Measurements from ENCODE around the gene TMEM72.

TMEM72 gene

DNA sequence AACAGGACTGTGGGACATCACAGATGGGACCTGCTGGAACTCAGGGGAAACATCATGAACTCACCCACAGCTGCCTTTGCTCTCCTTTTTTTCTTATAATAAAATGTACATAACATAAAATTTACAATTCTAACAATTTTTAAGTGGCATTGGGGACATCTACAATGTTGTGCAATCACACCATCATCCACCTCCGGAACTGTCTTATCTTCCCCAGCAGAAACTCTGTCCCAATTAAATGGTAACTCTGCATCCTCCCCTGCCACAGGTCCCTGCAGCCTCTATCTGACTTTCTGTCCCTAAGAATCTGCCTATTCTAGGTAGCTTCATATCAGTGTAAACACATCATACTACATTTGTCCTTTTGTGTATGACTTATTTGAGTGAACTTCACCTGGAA is 19.4 kb upstream of the TMEM72 start:
- no peak overlapping the region for H3K27ac ChIP-seq
- H3K4me2 ChIP-seq (ENCODE audit: low read length), result no peak overlapping the region
- H3K36me3 ChIP-seq (ENCODE audit: control insufficient read depth, insufficient read depth, low read length), result no peaks in the 10 kb centered on the region
- H3K27me3 ChIP-seq (ENCODE audit: control insufficient read depth, insufficient read depth, low read length), result no peaks in the 10 kb centered on the region
- H2AFZ ChIP-seq, result no peak overlapping the region
- H3K79me2 ChIP-seq, result no peaks in the 10 kb centered on the region
- TF ChIP-seq, protein P1, sequence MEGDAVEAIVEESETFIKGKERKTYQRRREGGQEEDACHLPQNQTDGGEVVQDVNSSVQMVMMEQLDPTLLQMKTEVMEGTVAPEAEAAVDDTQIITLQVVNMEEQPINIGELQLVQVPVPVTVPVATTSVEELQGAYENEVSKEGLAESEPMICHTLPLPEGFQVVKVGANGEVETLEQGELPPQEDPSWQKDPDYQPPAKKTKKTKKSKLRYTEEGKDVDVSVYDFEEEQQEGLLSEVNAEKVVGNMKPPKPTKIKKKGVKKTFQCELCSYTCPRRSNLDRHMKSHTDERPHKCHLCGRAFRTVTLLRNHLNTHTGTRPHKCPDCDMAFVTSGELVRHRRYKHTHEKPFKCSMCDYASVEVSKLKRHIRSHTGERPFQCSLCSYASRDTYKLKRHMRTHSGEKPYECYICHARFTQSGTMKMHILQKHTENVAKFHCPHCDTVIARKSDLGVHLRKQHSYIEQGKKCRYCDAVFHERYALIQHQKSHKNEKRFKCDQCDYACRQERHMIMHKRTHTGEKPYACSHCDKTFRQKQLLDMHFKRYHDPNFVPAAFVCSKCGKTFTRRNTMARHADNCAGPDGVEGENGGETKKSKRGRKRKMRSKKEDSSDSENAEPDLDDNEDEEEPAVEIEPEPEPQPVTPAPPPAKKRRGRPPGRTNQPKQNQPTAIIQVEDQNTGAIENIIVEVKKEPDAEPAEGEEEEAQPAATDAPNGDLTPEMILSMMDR (IDR thresholded peaks at IDR 0.05), result no peak
- no peak overlapping the region for H3K9ac ChIP-seq
- no peaks in the 10 kb centered on the region for H3K4me1 ChIP-seq
- H3K4me3 ChIP-seq (ENCODE audit: low read depth, low read length), result no peak overlapping the region
- no peaks in the 10 kb centered on the region for H3K9me3 ChIP-seq (ENCODE audit: control insufficient read depth, low read length)

- TF ChIP-seq, protein P1 (IDR thresholded peaks at IDR 0.05), result no peak
- no peaks in the 10 kb centered on the region for H3K79me2 ChIP-seq
These were observed 17.3 kb upstream of the TMEM72 start for GRCh38 chr10:44893604-44894468.

GRCh38 chr10:44894691-44895090 is 16.4 kb upstream of the TMEM72 start:
- H3K4me3 ChIP-seq (ENCODE audit: low read depth, low read length), result no peak overlapping the region
- H2AFZ ChIP-seq, result no peak overlapping the region
- no peaks in the 10 kb centered on the region for H3K27me3 ChIP-seq (ENCODE audit: control insufficient read depth, insufficient read depth, low read length)
- no peaks in the 10 kb centered on the region for H3K9me3 ChIP-seq (ENCODE audit: control insufficient read depth, low read length)
- TF ChIP-seq, protein P1 (IDR thresholded peaks at IDR 0.05), result no peak
- no peak overlapping the region for H3K4me2 ChIP-seq (ENCODE audit: low read length)
- no peak overlapping the region for H3K27ac ChIP-seq
- H3K36me3 ChIP-seq (ENCODE audit: control insufficient read depth, insufficient read depth, low read length), result no peaks in the 10 kb centered on the region
- no peak overlapping the region for H3K9ac ChIP-seq
- no peaks in the 10 kb centered on the region for H3K4me1 ChIP-seq
- H3K79me2 ChIP-seq, result no peaks in the 10 kb centered on the region

More at GRCh38 chr10:44893604-44894468, 17.3 kb upstream of the TMEM72 start:
- no peak overlapping the region for H3K4me3 ChIP-seq (ENCODE audit: low read depth, low read length)
- H3K4me1 ChIP-seq, result no peaks in the 10 kb centered on the region
- no peak overlapping the region for H3K27ac ChIP-seq
- no peak overlapping the region for H3K9ac ChIP-seq
- no peaks in the 10 kb centered on the region for H3K36me3 ChIP-seq (ENCODE audit: control insufficient read depth, insufficient read depth, low read length)
- no peaks in the 10 kb centered on the region for H3K27me3 ChIP-seq (ENCODE audit: control insufficient read depth, insufficient read depth, low read length)
- no peak overlapping the region for H2AFZ ChIP-seq
- H3K4me2 ChIP-seq (ENCODE audit: low read length), result no peak overlapping the region
- H3K9me3 ChIP-seq (ENCODE audit: control insufficient read depth, low read length), result no peaks in the 10 kb centered on the region

DNA sequence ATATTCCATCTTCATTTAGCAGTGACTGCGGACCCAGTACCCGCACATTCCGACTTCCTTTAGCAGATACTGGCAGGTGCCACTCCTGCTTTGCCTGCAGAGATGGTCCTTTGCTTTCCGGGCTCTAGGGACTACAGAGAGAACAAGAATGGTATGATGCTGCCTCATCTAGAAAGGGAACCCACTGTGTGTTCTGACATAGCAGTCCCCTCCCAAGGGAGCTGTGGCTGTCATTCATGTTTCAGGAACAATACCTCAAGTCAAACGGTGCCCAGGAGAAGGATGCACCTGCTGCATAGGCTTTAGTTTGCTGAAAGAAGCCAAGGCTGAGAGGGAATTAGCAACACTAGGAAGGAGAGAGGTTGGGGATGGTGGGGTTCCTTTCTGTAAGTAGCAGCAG is 15.9 kb upstream of the TMEM72 start:
- H3K9me3 ChIP-seq (ENCODE audit: control insufficient read depth, low read length), result no peaks in the 10 kb centered on the region
- H3K79me2 ChIP-seq, result no peaks in the 10 kb centered on the region
- H2AFZ ChIP-seq, result no peak overlapping the region
- TF ChIP-seq, protein P1 (IDR thresholded peaks at IDR 0.05), result no peak
- H3K27ac ChIP-seq, result no peak overlapping the region
- H3K27me3 ChIP-seq (ENCODE audit: control insufficient read depth, insufficient read depth, low read length), result no peaks in the 10 kb centered on the region
- H3K36me3 ChIP-seq (ENCODE audit: control insufficient read depth, insufficient read depth, low read length), result no peaks in the 10 kb centered on the region
- H3K4me3 ChIP-seq (ENCODE audit: low read depth, low read length), result no peak overlapping the region
- H3K9ac ChIP-seq, result no peak overlapping the region
- H3K4me1 ChIP-seq, result no peaks in the 10 kb centered on the region
- H3K4me2 ChIP-seq (ENCODE audit: low read length), result no peak overlapping the region

DNA sequence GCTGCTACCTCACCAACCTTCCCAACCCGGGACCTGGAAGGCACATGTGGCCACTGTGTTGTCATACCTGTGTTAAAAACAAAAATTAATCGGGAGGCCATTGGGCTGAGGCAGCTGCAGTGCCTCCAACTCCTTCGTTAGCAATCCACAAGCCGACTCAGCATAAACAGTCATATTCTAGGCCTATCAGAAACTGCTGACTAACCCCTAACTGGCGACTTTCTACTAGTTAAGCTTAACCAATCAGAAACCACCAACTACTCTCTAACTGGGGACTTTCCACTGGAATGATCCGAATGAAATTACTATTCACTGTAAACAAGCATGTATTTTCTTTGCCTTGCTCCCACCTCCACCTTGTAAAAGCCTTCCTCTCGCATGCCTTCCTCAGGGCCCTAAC is 14.1 kb upstream of the TMEM72 start:
- Histone ChIP-seq H3K4me3 (ENCODE audit: low read depth, low read length) (no peak overlapping the region), H3K27me3 (ENCODE audit: control insufficient read depth, insufficient read depth, low read length) (no peaks in the 10 kb centered on the region), H3K9me3 (ENCODE audit: control insufficient read depth, low read length) (no peaks in the 10 kb centered on the region), H3K36me3 (ENCODE audit: control insufficient read depth, insufficient read depth, low read length) (no peaks in the 10 kb centered on the region), H3K4me2 (ENCODE audit: low read length) (no peak overlapping the region), H3K79me2 (no peaks in the 10 kb centered on the region), H3K9ac (no peak overlapping the region), H3K27ac (no peak overlapping the region), H3K4me1 (no peaks in the 10 kb centered on the region), H2AFZ (no peak overlapping the region)
- TF ChIP-seq, protein P1 (IDR thresholded peaks at IDR 0.05), result no peak
